Mucosa of stomach (tissue), 1 donor: Measurements from ENCODE around the gene SELENOI.

Source experiments
- H3K27me3 ChIP-seq: one replicate; pipeline ENCODE4 v1.7.0; 2013; ENCODE audit warnings: mild to moderate bottlenecking, low read length; ENCODE audit not compliant: control insufficient read depth, insufficient read depth
- H3K36me3 ChIP-seq: one replicate; pipeline ENCODE4 v1.7.0; 2013; ENCODE audit warnings: low read length; ENCODE audit not compliant: control insufficient read depth, insufficient read depth
- H3K4me1 ChIP-seq: one replicate; pipeline ENCODE4 v1.7.0; 2013; ENCODE audit warnings: mild to moderate bottlenecking, low read length; ENCODE audit not compliant: control insufficient read depth, insufficient read depth
- H3K4me3 ChIP-seq: one replicate; pipeline ENCODE4 v1.7.0; 2013; ENCODE audit warnings: low read length
- H3K9ac ChIP-seq: one replicate; pipeline ENCODE4 v1.7.0; 2013; ENCODE audit warnings: mild to moderate bottlenecking, low read length, moderate library complexity
- H3K9me3 ChIP-seq: one replicate; pipeline ENCODE4 v1.7.0; 2013; ENCODE audit warnings: mild to moderate bottlenecking, low read length, moderate library complexity; ENCODE audit not compliant: control insufficient read depth
- donor health status: Pancreatic carcinoma.

The SELENOI gene

DNA sequence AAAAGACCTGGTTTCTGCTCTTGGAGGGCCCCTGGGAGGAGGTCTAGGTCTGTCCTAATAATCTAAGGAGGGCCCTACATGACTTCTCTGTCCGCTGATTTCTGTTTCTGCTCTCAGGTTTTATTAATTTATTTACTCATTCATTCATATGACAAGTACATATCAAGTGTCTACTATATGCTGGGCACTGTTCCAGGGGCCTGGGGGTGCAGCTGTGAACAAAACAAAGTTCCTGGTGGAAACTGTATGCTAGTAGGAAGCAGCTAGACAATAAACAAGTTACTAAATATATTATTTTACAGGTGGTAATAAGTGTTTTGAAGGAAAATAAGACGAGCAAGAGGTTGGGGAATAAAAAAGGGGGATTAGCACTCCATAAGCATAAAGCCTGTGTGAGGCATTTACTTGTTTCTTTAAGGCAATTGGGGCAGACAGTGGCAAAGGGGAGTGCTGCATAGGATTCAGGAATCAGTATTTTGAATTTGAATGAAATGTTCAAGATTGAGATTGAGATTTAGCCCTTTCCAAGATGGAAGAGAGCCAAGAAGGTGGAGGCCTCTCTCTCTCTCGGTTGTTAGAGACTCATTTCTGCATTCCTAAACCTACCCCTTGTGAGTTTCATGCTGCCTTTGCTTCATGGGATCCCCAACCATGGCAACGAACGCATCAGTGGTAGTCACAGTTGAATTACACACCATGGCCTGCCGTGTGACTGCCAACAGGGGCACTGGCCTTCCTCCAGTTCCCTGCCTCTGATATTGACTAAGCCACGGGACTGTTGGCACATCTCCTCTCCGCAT lies 84.0 kb downstream of the SELENOI start:
- Histone ChIP-seq H3K9me3 (no peaks in the 10 kb centered on the region), H3K36me3 (no peaks in the 10 kb centered on the region)

DNA sequence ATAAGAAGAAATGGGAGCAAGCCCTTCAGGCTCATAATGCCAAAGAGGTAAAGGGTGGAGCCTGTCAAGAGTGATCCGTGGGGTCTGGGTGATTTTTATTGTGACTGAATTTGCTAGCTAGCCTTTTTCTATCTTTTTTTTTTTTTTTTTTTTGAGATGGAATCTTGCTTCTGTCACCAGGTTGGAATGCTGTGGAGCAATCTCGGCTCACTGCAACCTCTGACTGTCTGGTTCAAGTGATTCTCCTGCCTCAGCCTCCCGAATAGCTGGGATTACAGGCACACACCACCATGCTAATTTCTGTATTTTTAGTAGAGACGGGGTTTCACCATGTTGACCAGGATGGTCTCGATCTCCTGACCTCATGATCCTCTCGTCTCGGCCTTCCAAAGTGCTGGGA lies 84.9 kb downstream of the SELENOI start:
- H3K36me3 ChIP-seq = no peaks in the 10 kb centered on the region
- no peak overlapping the region for H3K9ac ChIP-seq
- no peak overlapping the region for H3K4me3 ChIP-seq
- no peaks in the 10 kb centered on the region for H3K4me1 ChIP-seq
- H3K9me3 ChIP-seq = no peaks in the 10 kb centered on the region
- no peaks in the 10 kb centered on the region for H3K27me3 ChIP-seq

More for the DNA sequence above, 84.0 kb downstream of the SELENOI start:
- Histone ChIP-seq H3K9ac (no peak overlapping the region), H3K4me3 (no peak overlapping the region), H3K4me1 (no peaks in the 10 kb centered on the region), H3K27me3 (no peaks in the 10 kb centered on the region)

DNA sequence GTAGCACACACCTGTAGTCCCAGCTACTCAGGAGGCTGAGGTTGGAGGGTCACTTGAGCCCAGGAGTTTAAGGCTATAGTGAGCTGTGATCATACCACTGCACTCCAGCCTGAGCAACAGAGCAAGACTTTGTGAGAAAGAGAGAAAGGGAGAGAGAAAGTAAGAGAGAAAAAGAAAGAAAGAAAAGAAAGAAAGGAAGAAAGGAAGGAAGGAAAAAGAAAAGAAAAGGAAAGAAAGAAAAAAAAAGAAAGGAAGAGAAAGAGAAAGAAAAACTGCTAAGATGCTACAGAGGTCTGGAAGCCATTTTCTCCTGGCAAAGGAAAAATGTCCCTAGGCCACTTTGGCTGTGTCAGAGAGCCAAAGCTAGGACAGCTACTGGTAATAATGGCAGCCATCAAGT lies 86.4 kb downstream of the SELENOI start:
- no peak overlapping the region for H3K9ac ChIP-seq
- H3K4me1 ChIP-seq = no peaks in the 10 kb centered on the region
- H3K4me3 ChIP-seq = no peak overlapping the region
- H3K27me3 ChIP-seq = no peaks in the 10 kb centered on the region
- no peaks in the 10 kb centered on the region for H3K36me3 ChIP-seq
- H3K9me3 ChIP-seq = no peaks in the 10 kb centered on the region

DNA sequence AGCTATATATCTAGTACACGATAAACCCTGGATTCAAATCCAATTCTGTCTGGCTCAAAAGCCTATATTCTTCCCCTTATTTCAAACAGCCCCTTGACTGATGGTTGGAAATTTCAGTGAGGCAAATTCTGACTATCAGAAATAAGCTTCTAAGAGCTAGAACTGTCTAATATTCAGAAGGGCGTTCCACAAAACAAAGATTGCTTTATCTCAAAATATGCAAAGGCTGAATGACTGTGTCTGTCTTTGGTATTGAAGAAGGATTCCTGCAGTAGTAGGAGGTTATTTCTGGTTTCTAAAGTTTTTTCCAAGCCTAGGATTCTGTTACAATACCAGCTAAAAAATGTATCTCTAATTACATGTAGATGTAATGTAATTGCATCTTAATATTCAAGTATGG lies 86.9 kb downstream of the SELENOI start:
- Histone ChIP-seq H3K9me3 (no peaks in the 10 kb centered on the region), H3K4me3 (no peak overlapping the region), H3K27me3 (no peaks in the 10 kb centered on the region), H3K36me3 (no peaks in the 10 kb centered on the region), H3K4me1 (no peaks in the 10 kb centered on the region), H3K9ac (no peak overlapping the region)

DNA sequence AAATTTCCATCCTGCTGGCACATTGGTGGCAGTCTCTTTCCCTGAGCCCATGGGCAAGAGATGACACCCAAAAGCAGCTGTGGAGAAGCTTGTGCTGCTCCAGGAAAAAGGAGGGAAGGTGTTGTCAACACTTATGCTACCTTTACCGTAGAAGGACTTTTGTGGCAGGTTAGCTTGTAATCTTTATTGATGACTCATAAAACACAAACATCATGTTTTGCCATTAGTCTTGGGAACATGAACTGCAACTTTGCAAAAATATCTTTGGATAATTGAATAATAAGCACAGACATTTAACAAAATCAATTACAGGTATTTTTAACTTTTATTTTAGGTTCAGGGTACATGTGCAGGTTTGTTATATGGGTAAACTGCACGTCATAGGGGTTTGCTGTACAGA lies 89.2 kb downstream of the SELENOI start:
- no peak overlapping the region for H3K4me3 ChIP-seq
- no peak overlapping the region for H3K9ac ChIP-seq
- H3K4me1 ChIP-seq = no peaks in the 10 kb centered on the region
- no peaks in the 10 kb centered on the region for H3K9me3 ChIP-seq
- no peaks in the 10 kb centered on the region for H3K27me3 ChIP-seq
- no peaks in the 10 kb centered on the region for H3K36me3 ChIP-seq

DNA sequence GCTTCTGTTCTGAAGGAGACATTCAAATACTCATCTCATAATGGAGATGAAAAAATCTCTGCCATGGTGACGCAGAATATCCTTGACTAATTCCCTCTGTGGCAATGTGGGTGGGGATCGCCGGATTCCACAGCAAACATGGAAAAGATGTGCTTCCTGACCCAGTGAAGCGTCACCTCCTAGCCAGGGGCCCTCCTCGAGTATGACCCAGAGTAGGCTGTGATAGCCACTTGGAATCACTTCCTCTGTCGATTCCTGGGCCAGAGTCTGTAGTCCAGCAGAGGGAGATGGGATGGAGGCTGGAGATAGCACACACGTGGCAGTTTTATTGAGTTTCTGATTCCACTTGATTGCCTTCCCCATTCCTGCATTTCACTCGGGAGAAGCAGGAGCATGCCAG lies 92.6 kb downstream of the SELENOI start:
- no peaks in the 10 kb centered on the region for H3K36me3 ChIP-seq
- H3K4me1 ChIP-seq = no peaks in the 10 kb centered on the region
- H3K9ac ChIP-seq = no peak overlapping the region
- H3K27me3 ChIP-seq = no peaks in the 10 kb centered on the region
- no peak overlapping the region for H3K4me3 ChIP-seq
- H3K9me3 ChIP-seq = no peaks in the 10 kb centered on the region

DNA sequence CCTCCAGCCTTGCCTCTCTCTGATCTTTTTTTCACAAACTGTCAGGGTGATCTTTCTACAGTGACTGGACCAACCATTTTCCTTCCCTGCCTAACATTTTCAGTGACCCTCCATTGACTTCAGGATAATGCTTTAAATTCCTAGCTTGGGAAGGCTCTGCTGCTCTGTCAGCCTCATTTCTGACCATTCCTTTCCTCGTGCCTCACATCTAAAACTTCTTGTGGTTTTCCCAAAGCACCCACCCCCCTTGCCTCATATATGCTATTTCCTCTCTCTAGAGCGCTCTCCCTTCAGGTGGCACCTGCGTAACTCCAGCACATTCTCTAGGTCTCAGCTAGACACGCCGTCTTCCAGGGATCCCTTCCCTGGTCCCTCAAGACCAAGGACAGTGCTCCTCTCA lies 93.0 kb downstream of the SELENOI start:
- Histone ChIP-seq H3K9me3 (no peaks in the 10 kb centered on the region), H3K27me3 (no peaks in the 10 kb centered on the region), H3K4me1 (no peaks in the 10 kb centered on the region), H3K36me3 (no peaks in the 10 kb centered on the region), H3K4me3 (no peak overlapping the region), H3K9ac (no peak overlapping the region)

DNA sequence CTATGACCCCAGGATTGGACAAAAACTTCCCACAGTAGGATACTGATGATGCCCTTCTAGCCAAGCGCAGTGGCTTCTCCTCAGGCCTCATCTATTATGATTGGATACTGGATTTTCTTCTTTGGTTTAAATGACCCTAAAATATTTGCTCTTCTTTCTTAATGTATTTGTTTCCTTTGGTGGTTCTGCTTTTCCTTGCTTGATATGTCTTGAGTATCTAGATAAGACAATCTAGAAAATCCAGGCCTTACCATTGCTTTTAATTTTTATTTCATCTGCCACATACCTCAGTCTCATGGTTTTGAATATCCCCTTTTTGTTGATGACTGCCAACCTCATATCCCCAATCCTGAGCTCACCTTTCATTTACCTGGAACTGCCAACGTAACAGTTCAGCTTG lies 96.4 kb downstream of the SELENOI start:
- Histone ChIP-seq H3K36me3 (no peaks in the 10 kb centered on the region), H3K27me3 (no peaks in the 10 kb centered on the region), H3K4me3 (no peak overlapping the region), H3K9me3 (no peaks in the 10 kb centered on the region), H3K4me1 (no peaks in the 10 kb centered on the region), H3K9ac (no peak overlapping the region)

DNA sequence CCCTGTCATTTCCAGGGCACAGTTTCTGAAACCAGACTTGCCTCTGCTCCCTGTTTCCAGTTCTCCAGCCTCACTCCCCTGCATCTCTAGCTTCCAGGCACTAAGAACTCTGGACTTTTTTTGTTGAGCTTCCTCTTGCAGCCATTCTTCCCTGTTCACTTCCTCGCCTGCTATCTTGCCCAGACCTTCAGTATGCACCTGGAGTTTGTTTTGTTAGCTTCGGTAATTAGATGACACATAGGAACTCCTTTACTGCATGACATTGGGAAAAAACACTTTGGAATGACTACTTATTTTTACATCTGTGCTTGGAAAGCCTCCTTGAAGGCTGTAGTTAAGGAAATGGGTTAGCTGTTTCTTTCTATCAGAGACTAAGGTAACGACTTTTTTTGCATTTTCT lies 96.8 kb downstream of the SELENOI start:
- no peaks in the 10 kb centered on the region for H3K27me3 ChIP-seq
- no peaks in the 10 kb centered on the region for H3K9me3 ChIP-seq
- no peak overlapping the region for H3K9ac ChIP-seq
- H3K4me3 ChIP-seq = no peak overlapping the region
- H3K4me1 ChIP-seq = no peaks in the 10 kb centered on the region
- H3K36me3 ChIP-seq = no peaks in the 10 kb centered on the region

DNA sequence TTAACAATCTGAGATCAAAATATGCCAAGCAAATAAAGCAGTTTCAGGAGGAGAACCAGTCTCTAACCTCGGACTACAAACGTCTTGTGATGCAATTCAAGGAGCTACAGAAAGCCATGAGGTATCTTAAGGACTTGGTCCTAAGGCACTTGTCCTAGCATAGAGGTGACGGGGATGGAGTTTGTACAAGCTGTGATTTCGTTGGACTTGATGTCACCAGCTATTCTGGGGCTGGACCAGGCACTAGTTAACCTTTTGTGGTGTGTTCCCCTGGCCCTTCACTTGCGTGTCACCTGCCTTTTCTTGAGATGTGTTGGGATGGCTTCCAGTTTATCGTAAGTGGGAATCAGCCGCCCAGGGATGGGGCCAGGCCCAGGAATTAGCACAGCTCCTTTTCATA lies 98.3 kb downstream of the SELENOI start:
- no peak overlapping the region for H3K9ac ChIP-seq

More for the DNA sequence above, 98.3 kb downstream of the SELENOI start:
- Histone ChIP-seq H3K4me1 (no peaks in the 10 kb centered on the region), H3K36me3 (no peaks in the 10 kb centered on the region), H3K4me3 (no peak overlapping the region), H3K27me3 (no peaks in the 10 kb centered on the region), H3K9me3 (no peaks in the 10 kb centered on the region)
